HG02884 (cell line): Measurements from ENCODE around the gene SCAMP2.

Source experiments
- ATAC-seq: cut with Tn5 transposase; IDR thresholded peaks from one replicate; pipeline ENCODE4 v1.9.1; 2021; ENCODE audit warnings: mild to moderate bottlenecking, moderate library complexity; ENCODE audit not compliant: unreplicated experiment

The SCAMP2 gene

DNA sequence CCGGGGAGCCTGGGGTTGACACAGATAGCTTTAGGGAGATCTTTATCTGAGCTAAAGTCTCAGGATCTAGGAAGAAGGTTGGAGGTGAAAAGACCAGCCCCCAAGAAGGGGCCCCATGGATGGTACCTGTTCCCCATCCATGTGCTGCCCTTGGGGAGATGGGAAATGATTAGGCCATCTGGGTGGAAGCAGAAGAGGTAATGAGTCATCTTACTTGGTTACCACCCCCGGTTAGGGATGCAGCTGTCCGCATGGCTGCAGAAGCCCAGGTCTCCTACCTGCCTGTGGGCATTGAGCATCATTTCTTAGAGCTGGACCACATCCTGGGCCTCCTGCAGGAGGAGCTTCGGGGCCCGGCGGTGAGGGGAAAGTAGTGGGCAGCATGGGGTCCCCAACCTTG lies 49.8 kb downstream of the SCAMP2 start:
- no peak for ATAC-seq

DNA sequence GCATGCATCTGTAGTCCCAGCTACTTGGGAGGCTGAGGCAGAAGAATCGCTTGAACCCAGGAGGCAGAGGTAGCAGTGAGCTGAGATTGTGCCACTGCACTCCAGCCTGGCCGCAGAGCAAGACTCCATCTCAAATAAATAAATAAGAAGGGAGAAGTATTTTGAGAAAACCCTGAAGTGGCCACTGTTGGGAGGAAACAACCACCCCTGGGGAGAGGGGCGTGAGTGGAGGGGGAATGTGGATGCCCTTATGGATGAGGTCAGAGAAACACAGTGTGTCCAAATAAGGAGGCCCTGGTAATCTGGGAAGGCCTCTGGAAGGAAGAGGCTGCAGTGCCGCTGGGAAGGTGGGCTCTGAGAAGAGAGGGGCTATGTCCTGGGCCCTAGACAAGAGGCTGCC lies 50.9 kb downstream of the SCAMP2 start:
- no peak for ATAC-seq

DNA sequence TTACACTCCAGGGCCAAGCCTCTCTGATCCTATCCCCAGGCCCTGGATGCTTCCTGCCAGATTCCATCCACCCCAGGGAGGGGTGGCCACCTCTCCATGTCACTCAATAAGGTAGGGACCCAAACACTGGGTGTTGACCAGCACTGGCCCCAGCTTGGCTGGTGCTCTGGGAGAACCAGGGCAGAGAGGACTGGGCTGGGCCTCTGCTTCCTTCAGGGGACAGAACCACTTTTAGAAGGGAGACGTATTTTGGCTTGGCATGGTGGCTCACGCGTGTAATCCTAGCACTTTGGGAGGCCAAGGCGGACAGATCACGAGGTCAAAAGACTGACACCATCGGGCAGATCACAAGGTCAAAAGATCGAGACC lies 51.4 kb downstream of the SCAMP2 start:
- no peak for ATAC-seq

DNA sequence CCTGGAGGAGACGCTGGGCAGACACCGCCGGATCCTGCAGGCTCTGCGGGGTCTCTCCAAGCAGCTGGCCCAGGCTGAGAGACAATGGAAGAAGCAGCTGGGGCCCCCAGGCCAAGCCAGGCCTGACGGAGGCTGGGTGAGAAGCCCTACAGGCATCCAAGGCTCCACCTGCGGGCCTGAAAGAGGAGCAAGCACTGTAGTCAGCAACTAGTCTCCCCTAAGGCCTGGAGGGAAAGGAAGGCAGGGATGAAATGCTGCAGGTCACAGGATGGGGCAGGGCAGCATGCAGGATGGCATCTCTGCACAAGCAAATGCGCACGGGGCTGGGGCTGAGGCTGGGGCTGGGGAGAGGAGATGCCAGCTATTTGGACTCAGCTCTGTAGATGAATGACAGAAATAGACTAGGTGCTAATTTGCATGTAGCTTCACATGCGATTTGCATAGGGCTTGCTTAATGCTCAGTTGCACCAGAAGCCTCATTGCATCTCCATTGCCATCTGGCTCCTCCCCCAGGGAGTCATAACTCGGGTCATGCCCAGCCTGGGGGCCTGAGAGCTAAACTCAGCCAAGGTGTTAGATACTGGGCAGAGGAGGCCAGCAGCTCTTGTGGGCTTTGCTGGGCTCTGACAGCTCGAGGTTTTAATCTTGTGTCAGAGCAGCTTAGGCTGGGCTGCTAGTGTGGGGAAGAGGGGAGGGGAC lies 51.9 kb downstream of the SCAMP2 start:
- no peak for ATAC-seq

DNA sequence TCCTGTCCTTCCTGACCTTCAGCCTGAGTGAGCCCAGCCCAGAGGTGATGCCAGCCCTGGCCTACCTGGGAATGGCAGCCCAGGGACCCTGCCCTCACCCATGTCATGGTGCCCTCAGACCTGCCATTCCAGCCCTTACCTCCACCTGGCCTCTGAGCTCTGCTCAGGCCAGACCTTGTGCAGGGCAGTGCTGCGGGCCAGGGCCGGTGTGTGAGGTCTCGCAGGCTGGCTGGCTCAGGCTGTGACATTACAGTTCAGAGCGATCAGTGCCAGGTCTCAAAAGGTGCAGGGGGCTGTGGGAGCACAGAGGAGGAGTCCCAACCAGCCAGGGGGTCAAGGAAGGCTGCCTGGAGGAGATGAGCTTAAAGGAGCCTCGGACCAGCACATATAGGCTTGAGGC lies 53.1 kb downstream of the SCAMP2 start:
- no peak for ATAC-seq

DNA sequence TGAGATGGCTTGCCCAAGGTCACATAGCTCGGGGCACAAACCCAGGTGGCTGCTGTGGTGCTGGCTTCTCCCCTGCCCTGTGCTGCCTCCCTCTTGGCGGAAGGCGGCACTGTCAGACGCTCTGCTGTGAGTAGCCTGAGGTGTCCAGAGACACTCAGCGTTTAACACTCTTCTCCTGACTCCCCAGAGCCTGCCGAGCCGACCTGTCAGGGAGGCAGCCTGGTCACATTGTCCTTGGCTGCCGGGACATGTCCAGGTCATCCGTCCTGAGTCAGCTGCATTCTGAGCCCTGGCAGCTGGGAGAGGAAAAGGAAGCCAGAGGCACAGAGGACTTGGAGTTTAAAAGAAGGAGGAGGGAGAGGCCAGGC lies 55.8 kb downstream of the SCAMP2 start:
- no peak for ATAC-seq

DNA sequence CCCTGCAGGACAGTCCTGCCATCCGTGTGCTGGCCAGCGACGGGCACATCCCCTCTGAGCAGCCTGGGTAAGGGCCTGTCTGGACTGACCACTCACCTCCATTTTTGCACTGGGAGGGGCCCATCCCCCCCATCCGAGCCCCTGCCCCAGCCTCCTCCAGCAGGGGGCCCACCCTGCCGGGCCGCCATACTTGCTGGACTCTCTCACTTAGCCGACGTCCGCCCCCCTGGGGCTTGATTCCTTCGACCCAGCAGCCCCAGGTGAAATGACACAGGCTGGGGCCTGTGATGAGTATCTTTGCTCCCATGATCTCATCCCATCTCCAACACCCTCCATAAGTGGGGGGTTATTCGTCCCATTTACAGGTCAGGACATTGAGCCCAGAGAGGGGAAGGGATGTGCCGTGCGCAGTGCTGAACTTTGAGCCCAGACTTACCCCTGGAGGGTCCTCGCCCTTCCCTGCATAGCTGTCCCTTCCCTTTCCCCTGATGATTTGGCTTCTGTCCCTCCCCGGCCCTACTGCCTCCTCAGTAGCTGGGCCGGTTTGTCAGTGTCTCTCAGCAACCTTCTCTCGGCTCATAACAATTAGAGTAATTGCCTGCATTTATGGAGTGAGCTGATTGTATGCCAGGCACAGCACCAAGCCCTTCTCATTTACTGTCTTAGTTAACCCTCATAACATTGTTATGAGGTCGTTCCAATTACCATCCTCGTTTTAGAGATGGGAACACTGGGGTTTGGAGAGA lies 56.4 kb downstream of the SCAMP2 start:
- ATAC-seq: no peak

DNA sequence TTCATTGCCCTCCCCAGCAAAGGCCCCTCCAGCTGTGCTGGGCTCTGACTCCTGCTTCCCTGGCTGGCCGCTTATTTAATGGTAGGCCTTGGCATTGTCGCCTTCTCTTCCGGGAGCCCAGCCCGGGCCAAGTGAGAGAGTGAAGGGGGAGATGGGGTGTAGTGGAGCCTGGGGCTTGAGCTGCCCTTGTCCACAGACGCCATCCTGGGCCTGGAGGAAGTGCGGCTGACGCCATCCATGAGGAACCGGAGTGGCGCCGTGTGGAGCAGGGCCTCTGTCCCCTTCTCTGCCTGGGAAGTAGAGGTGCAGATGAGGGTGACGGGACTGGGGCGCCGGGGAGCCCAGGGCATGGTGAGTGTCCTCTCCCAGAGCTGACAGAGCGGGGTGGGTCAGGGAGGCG lies 57.2 kb downstream of the SCAMP2 start:
- no peak for ATAC-seq

DNA sequence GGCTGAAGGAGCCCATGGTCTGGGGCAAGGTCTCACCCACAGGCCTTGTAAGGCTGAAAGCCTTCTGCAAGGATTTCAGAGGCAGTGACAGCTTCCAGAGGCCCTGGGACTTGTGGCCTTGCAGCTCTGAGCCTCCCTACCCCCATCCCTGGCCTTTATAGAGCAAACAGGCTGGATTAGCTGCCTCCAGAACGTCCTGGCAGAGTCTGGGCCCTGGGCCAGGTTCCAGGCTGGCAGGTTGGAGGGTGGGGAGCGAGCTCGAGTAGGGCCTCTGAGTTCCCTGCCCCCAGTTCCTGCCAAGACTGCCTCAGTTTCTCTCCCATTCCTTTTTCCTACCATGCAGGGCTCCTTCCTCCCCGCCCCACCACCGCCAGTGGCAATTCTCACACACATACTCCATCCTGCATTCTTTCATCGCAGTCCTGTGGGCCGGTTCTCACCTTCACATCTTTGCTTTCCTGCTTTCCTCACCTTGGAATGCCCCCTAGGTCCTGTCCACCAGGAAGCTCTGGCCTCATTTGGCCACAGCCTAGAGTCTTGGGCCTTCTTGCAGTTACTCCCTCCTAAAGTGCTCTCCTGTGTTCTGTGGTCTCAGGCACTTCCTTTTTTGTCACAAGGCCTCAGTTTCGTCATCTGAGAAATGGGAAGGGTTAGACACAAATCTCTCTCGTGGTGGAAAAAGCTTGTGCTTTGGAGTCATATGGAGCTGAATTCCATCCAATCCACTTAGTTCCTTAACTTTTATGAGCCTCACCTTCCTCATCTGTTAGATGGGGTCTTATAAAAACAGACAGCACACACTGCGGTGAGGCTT lies 57.8 kb downstream of the SCAMP2 start:
- ATAC-seq: no peak

DNA sequence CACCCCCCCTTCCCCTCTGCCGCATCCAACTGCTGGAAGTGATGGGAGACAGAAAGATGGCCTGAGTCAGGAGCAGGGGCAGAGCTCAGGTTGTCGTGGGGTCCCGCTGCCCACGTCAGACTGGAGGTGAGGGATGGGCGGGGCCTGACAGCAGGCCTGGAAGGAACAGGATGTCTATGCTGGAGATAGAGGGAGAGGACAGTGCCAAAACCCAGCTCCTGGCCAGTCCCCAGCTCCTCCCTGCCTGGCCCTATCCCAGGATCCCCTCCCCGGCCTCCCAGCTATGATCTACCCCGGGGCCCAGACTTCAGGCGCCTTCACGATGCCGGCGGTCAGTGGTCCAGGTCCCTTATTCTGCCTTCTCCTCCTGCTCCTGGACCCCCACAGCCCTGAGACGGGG lies 60.6 kb downstream of the SCAMP2 start, which contains the start of gene LMAN1L:
Gene LMAN1L, plus strand, starts transcription at position 303 of the 400 bp plus-strand sequence. Its CDS starts 20 bp downstream, at position 323.
- ATAC-seq: no peak

DNA sequence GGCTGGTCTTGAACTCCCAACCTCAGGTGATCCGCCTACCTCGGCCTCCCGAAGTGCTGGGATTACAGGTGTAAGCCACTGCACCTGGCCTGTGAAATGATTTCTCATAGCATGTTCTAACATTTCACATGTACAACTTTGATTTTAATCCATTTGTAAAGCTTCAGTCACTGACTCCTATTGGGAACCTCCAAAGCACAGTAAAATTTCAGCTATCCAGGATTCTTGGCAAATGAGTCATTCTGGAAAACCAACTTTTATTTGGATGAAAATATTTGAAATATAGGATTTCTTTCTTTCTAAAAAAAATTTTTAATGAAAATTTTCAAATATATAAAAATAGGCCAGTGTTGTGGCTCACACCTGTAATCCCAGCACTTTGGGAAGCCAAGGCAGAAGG lies 63.2 kb downstream of the SCAMP2 start:
- no peak for ATAC-seq

DNA sequence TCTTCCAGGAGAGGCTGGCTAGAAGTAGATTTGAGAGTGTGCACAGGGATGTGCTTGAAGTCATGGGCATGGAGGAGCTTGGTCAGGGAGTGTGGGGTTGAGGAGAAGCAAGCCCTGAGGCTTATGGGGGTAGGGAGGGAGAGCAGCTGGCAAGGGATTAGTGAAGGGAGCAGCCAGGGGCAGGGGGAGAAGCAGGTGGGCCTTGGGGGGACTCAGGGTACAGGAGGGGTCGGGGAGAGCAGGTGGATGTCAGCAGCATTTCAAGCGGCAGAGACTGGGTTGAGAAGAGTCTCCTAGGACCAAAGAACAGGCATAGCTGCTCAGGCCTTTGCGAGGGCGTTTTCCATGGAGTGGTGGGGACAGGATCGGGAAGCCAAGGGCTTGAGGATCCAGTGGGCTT lies 63.9 kb downstream of the SCAMP2 start:
- ATAC-seq: no peak

DNA sequence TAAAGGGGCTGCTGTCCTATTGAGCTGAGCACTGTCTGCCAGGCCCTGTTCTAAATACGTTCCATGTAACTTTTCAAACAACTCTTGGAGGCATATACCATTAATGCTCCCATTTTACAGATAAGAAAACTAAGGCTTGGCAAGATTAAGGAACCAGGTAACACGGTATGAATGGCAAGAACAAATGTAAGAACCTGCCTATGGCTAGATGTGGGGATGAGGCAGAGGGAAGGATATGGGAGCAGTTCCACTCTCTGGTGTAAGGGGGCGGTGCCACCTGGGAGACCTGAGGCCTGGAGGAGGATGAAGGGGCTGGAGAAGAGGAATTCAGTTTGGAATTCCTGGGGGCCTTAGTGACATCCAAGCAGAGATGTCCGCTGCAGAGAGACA lies 64.3 kb downstream of the SCAMP2 start:
- ATAC-seq: no peak

DNA sequence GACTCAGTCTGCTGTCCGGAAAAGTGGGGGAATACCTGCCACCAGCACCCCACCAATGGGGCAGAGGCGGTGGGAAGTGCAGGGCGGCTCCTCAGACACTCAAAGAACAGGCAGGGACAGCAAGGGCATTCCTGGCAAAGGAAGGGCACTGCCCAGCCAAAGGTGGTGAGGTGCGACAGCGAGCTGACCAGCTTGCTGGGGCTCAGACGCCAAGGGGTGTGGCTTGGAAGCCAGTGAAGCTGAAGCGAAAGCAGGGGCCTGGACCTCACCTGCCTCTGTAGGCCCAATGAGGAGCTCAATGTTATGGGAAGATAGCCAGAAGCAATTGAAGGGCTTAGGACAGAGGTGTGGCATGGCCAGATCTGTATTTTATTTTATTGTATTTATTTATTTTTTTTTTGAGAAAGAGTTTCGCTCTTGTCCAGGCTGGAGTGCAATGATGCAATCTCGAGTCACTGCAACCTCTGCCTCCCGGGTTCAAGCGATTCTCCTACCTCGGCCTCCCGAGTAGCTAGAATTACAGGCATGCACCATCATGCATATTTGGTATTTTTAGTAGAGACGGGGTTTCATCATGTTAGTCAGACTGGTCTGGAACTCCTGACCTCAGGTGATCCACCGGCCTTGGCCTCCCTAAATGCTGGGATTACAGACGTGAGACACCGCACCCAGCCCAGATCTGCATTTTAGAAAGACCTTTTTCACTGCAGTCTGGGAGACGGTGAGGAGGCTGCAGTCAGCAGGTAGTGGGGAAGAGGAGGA lies 64.9 kb downstream of the SCAMP2 start:
- no peak for ATAC-seq

DNA sequence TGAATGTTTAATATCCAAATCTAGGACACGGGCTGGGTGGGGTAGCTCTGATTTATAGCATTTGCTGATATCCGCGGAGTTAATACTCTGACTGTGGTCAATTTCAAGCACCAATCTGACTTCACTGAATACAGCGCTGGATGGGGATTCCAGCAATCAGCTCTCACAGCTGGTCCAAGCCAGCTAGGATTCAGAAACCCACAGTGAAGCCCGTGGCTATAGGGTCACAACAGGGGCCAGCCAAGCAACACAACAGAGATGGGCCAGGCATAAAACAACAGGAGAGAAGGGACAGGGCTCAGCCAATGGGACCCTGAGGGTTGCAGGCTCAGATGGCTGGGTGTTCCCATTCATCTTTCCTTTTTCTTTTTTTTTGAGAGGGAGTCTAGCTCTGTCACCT lies 65.9 kb downstream of the SCAMP2 start:
- no peak for ATAC-seq

DNA sequence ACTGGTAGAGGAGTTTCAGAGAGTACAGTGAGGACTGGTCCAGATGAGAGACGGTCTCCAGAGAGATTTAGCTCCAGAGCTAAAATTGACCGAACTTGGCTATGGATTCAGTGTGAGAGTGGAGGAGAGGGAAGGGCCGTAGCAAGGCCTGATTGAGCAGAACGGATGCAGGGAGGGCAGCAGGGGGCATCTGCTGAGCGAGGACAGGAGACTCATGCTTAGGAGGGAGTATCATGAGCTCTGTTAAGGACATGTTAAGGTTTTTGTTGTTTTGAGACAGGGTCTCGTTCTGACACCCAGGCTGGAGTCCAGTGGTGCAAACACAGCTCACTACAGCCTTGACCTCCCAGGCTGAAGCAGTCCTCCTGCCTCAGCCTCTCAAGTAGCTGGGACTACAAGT lies 68.2 kb downstream of the SCAMP2 start:
- ATAC-seq: no peak

DNA sequence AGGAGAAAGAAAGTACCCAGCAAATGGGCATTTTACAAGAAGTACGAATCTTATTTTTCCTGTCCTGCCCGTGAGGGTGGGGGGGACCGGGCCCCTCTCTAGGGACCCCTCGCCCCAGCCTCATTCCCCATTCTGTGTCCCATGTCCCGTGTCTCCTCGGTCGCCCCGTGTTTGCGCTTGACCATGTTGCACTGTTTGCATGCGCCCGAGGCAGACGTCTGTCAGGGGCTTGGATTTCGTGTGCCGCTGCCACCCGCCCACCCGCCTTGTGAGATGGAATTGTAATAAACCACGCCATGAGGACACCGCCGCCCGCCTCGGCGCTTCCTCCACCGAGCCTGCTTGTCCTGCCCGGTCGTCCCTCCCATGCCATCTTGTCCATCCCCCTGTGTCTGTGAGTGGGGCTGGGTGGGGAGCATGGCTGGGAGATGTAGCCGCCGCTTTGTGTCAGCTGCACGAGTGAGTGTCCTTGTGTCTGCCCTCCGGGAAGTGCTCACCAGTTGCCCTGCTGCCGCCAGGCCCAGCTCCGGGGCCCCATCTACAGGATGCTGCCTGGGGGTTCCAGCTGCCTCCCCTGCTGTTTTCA lies 70.2 kb downstream of the SCAMP2 start:
- ATAC-seq: no peak

DNA sequence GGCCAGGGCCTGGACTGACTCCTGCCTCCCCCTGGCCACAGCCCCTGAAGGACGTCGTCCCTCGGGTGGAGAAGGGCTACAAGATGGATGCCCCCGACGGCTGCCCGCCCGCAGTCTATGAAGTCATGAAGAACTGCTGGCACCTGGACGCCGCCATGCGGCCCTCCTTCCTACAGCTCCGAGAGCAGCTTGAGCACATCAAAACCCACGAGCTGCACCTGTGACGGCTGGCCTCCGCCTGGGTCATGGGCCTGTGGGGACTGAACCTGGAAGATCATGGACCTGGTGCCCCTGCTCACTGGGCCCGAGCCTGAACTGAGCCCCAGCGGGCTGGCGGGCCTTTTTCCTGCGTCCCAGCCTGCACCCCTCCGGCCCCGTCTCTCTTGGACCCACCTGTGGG lies 70.9 kb downstream of the SCAMP2 start:
- no peak for ATAC-seq

DNA sequence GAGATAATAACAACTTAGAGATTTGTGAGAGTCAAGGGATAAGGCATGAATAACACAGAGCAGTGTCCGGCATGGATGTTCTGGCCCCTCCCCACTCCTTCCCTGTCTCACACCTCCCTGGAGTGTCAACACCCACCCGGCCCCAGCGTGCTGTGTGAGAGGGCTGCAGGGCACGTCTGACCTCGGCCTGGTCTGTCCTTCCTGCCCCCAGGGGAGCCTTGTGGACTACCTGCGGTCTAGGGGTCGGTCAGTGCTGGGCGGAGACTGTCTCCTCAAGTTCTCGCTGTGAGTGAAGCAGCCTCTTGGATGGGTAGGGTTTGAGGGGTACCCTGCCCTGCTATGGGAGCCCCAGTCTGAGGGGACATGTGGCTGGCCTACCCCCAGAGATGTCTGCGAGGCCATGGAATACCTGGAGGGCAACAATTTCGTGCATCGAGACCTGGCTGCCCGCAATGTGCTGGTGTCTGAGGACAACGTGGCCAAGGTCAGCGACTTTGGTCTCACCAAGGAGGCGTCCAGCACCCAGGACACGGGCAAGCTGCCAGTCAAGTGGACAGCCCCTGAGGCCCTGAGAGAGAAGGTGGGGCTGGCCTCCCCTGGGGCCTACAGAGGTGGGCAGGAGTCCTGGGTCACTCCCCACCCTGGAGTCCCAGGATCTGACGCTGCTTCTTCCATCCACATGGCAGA lies 71.7 kb downstream of the SCAMP2 start:
- ATAC-seq: no peak

DNA sequence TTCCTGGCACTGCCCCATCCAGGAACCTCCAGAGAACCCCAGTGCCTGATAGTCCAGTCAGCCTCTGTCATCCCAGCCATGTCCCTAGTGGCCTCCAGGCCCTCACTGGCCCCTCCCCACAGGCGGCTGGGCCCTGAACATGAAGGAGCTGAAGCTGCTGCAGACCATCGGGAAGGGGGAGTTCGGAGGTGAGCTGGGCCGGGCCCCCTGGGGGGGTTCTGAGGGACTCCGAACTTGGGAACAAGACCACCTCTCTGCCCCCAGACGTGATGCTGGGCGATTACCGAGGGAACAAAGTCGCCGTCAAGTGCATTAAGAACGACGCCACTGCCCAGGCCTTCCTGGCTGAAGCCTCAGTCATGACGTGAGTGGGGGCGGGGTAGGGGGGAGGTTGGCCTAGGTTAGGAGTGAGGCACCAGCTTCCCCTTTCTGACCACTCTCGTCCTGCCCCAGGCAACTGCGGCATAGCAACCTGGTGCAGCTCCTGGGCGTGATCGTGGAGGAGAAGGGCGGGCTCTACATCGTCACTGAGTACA lies 72.5 kb downstream of the SCAMP2 start:
- ATAC-seq: no peak
